T-cell (primary cell): Measurements from ENCODE around the gene CYP17A1. TPM values are rescaled to one million over a fixed set of nuclear protein-coding genes. Genes with fewer than 3 reads are reported as not detected.

Experiments
- ATAC-seq, 4 experiments: fragments of 200-7000 bp in 3 of 4; fragments of 150-1000 bp in 1 of 4; cut with Tn5 transposase; replicated peaks in 1 of 4; 1 replicate in 3 of 4; 2 replicates in 1 of 4; pipeline ENCODE4 v1.10.0; 2021; ENCODE audit warnings: moderate library complexity in 3 of 4, mild to moderate bottlenecking in 2 of 4, moderate number of reproducible peaks in 1 of 4
- CTCF ChIA-PET, 2 donors: fragments of 300-600 bp; sonication (Branson Sonifier 250); formaldehyde crosslinking; loops; one replicate each; lab custom pipeline; 2022; ENCODE audit warnings: antibody characterized with exemption in 2 of 2; lab: Charles Lee
- POLR2A ChIA-PET, 2 donors: fragments of 300-600 bp; sonication (Branson Sonifier 250); formaldehyde crosslinking; loops; one replicate each; lab custom pipeline; 2022; ENCODE audit warnings: antibody characterized with exemption in 2 of 2; lab: Charles Lee
- DNase-seq, 35 experiments: peaks; one replicate each; pipeline versions ENCODE4 v3.0.0 to v3.0.0-alpha.2; 2013 to 2023
- H3K27ac ChIP-seq: one replicate; pipeline ENCODE4 v1.5.1; 2013; ENCODE audit warnings: low read length
- H3K27me3 ChIP-seq, 2 experiments: replicated peaks in 1 of 2; 1 replicate in 1 of 2; 2 replicates in 1 of 2; pipeline versions ENCODE4 v1.6.1 to v1.7.0; 2013; ENCODE audit warnings: low read length in 1 of 2, mixed read lengths in 1 of 2; ENCODE audit not compliant: control insufficient read depth in 2 of 2, insufficient read depth in 2 of 2; ENCODE audit errors: extremely low read depth in 1 of 2
- H3K36me3 ChIP-seq, 2 donors: 1 replicate in 1 of 2; 2 replicates in 1 of 2; pipeline versions ENCODE4 v1.6.1 to v1.7.0; 2013; ENCODE audit warnings: low read length in 1 of 2; ENCODE audit not compliant: control insufficient read depth in 2 of 2, insufficient read depth in 1 of 2; ENCODE audit errors: extremely low read depth in 1 of 2
- H3K4me1 ChIP-seq, 2 experiments: 1 replicate in 1 of 2; 2 replicates in 1 of 2; pipeline versions ENCODE4 v1.6.1 to v1.7.0; 2013; ENCODE audit warnings: low read length in 2 of 2, mixed read lengths in 1 of 2; ENCODE audit not compliant: insufficient read depth in 2 of 2, control insufficient read depth in 1 of 2; ENCODE audit errors: extremely low read depth in 1 of 2
- H3K4me3 ChIP-seq, 2 donors: 1 replicate in 1 of 2; 2 replicates in 1 of 2; pipeline versions ENCODE4 v1.5.1 to v1.7.0; 2013; ENCODE audit warnings: mild to moderate bottlenecking in 2 of 2, low read length in 1 of 2, moderate library complexity in 1 of 2; ENCODE audit not compliant: control insufficient read depth in 1 of 2; ENCODE audit errors: extremely low read depth in 1 of 2
- H3K9me3 ChIP-seq: 2 replicates; pipeline ENCODE4 v1.7.0; 2013
- H3K27ac Mint-ChIP-seq, 2 donors: one replicate each; pipeline ENCODE4 v1.8.0; 2020 to 2021; ENCODE audit warnings: mild to moderate bottlenecking in 2 of 2, mixed read lengths in 2 of 2
- H3K27me3 Mint-ChIP-seq, 2 donors: one replicate each; pipeline ENCODE4 v1.8.0; 2021 to 2022; ENCODE audit warnings: mixed read lengths in 2 of 2
- H3K36me3 Mint-ChIP-seq: one replicate; pipeline ENCODE4 v1.8.0; 2021; ENCODE audit warnings: mixed read lengths
- H3K4me1 Mint-ChIP-seq, 3 donors: one replicate each; pipeline ENCODE4 v1.8.0; 2020 to 2022; ENCODE audit warnings: mixed read lengths in 3 of 3, mild to moderate bottlenecking in 1 of 3
- H3K4me3 Mint-ChIP-seq, 3 donors: one replicate each; pipeline ENCODE4 v1.8.0; 2020 to 2022; ENCODE audit warnings: mild to moderate bottlenecking in 3 of 3, mixed read lengths in 3 of 3, moderate library complexity in 3 of 3
- H3K9me3 Mint-ChIP-seq, 3 donors: one replicate each; pipeline ENCODE4 v1.8.0; 2020 to 2022; ENCODE audit warnings: mixed read lengths in 3 of 3
- WGBS: methylation state at CpG from one replicate; pipeline ENCODE4 v1.1.5; 2013; ENCODE audit warnings: missing lambda C conversion rate; ENCODE audit not compliant: insufficient coverage; 5-methylcytosine and 5-hydroxymethylcytosine counted together
- total RNA-seq, 35 experiments: library from RNA in 6 of 35; stranded (reverse) in 6 of 35; fragments of 120-200 nt in 1 of 35; gene quantifications; one replicate each; pipeline versions ENCODE4 v1.2.1 to v1.2.4 and lab custom pipeline; 2013 to 2026

The CYP17A1 gene
- total RNA-seq, 5 donors from 2014 or later (not counting 1 experiment from before 2014, with no cell fraction given): 3.2 to 5.1 (median 4.1) TPM; not detected in 2

GRCh38 chr10:102782673-102783551 is 54.3 kb downstream of the CYP17A1 start:
- H3K4me3 Mint-ChIP-seq: no peak overlapping the region
- H3K9me3 ChIP-seq: no peaks in the 10 kb centered on the region
- peaks cover 17% of the 10 kb centered on the region for H3K36me3 Mint-ChIP-seq
- peaks cover 58 to 63% (median 60%) of the 10 kb centered on the region in 3 donors for H3K4me1 Mint-ChIP-seq
- no peaks in the 10 kb centered on the region for H3K27me3 ChIP-seq
- POLR2A ChIA-PET: no interaction called here
- no peak for DNase-seq
- no peaks in the 10 kb centered on the region for H3K9me3 Mint-ChIP-seq
- no peak overlapping the region for H3K4me3 ChIP-seq
- peaks cover 0 to 27% of the 10 kb centered on the region in 2 experiments for H3K4me1 ChIP-seq
- WGBS: 90% methylated on average over 11 of the region's 18 CpGs
- peaks cover 3% of the 10 kb centered on the region in 2 donors for H3K36me3 ChIP-seq
- no peaks in the 10 kb centered on the region for H3K27me3 Mint-ChIP-seq
- no peak for ATAC-seq
- H3K27ac Mint-ChIP-seq: no peak overlapping the region
- H3K27ac ChIP-seq: no peak overlapping the region
- CTCF ChIA-PET: interaction anchor here in 1 of 2 donors (0.6 kb wide), 1 partner anchor 11 kb away, joined by 6 read pairs; no protein-coding TSS in a partner anchor

- H3K27me3 ChIP-seq: no peaks in the 10 kb centered on the region
- H3K36me3 ChIP-seq: peaks cover 3% of the 10 kb centered on the region in 2 donors
- H3K27ac Mint-ChIP-seq: no peak overlapping the region
- CTCF ChIA-PET: interaction anchor here in 1 of 2 donors (0.6 kb wide), 1 partner anchor 10 kb away, joined by 6 read pairs; no protein-coding TSS in a partner anchor
- WGBS: 100% methylated on average over 1 of the region's 6 CpGs
- no peaks in the 10 kb centered on the region for H3K9me3 ChIP-seq
- POLR2A ChIA-PET: no interaction called here
- peaks cover 53 to 63% (median 62%) of the 10 kb centered on the region in 3 donors for H3K4me1 Mint-ChIP-seq
- H3K4me1 ChIP-seq: peaks cover 0 to 33% of the 10 kb centered on the region in 2 experiments
- H3K27me3 Mint-ChIP-seq: no peaks in the 10 kb centered on the region
- peaks cover 17% of the 10 kb centered on the region for H3K36me3 Mint-ChIP-seq
- H3K4me3 Mint-ChIP-seq: no peak overlapping the region
- DNase-seq (no peak), ATAC-seq (no peak)
- H3K9me3 Mint-ChIP-seq: no peaks in the 10 kb centered on the region
- H3K4me3 ChIP-seq: no peak overlapping the region
- H3K27ac ChIP-seq: no peak overlapping the region
Measured at GRCh38 chr10:102781921-102782557, 55.2 kb downstream of the CYP17A1 start.

GRCh38 chr10:102781090-102781920 is 55.9 kb downstream of the CYP17A1 start:
- Histone ChIP-seq H3K4me3 (no peak overlapping the region), H3K27ac (no peak overlapping the region), H3K27me3 (no peaks in the 10 kb centered on the region), H3K9me3 (no peaks in the 10 kb centered on the region), H3K36me3 (peaks cover 3% of the 10 kb centered on the region in 2 donors), H3K4me1 (peaks cover 6 to 40% of the 10 kb centered on the region in 2 experiments)
- Mint-ChIP-seq H3K4me1 (peaks cover 54 to 69% (median 63%) of the 10 kb centered on the region in 3 donors), H3K27me3 (no peaks in the 10 kb centered on the region), H3K36me3 (peaks cover 17% of the 10 kb centered on the region), H3K27ac (no peak overlapping the region), H3K9me3 (no peaks in the 10 kb centered on the region), H3K4me3 (no peak overlapping the region)
- ATAC-seq (no peak), DNase-seq (no peak)
- WGBS: 93% methylated on average over 3 of the region's 8 CpGs
- ChIA-PET POLR2A (no interaction called here), CTCF (no interaction called here)

Other genes starting within 250 kb of the CYP17A1 start
- gene TRIM8, start 192.9 kb downstream of the CYP17A1 start, total RNA-seq: 10 to 100 TPM; 54.2 to 74.7 (median 67.9) TPM
- gene ARL3, start 123.0 kb downstream of the CYP17A1 start, total RNA-seq: 1 to 10 TPM; 2.7 to 5.0 (median 3.5) TPM
- 10 to 100 TPM in 4 of 5 donors, 1 to 10 TPM in 1; 9.2 to 32.6 (median 22.6) TPM for gene SFXN2, start 122.8 kb downstream of the CYP17A1 start, total RNA-seq
- 10 to 100 TPM; 20.0 to 38.5 (median 33.0) TPM for gene WBP1L, start 93.5 kb downstream of the CYP17A1 start, total RNA-seq
- 10 to 100 TPM; 12.0 to 16.3 (median 12.6) TPM for gene BORCS7, start 16.8 kb upstream of the CYP17A1 start, total RNA-seq
- 1 to 10 TPM in 1 of 5 donors, under 1 TPM in 4; 0.26 to 1.3 (median 0.50) TPM for gene AS3MT, start 32.1 kb upstream of the CYP17A1 start, total RNA-seq
- 10 to 100 TPM; 11.6 to 15.4 (median 14.2) TPM for gene CNNM2, start 80.9 kb upstream of the CYP17A1 start, total RNA-seq